K562 (cell line): ENCODE measurements around the gene DCLK2. TPM values are rescaled to one million over a fixed set of nuclear protein-coding genes. Genes with fewer than 3 reads are reported as not detected.

ENCODE experiments used
- ADNP ChIP-seq: fragments of 200-800 bp; sonication (Bioruptor generic); IDR thresholded peaks from 2 replicates; pipeline ENCODE4 v1.6.1; 2016; ENCODE audit warnings: missing genetic modification characterization, missing compliant biosample characterization
- ATF1 ChIP-seq, 2 experiments: fragments of 450-650 bp in 1 of 2; IDR thresholded peaks; 2 replicates each; pipeline ENCODE4 v1.6.1; 2016; ENCODE audit warnings: missing compliant biosample characterization in 1 of 2, missing genetic modification characterization in 1 of 2
- BRD9 ChIP-seq: fragments of 450-650 bp; IDR thresholded peaks from 2 replicates; pipeline ENCODE4 v1.6.1; 2018; ENCODE audit warnings: low read depth; ENCODE audit not compliant: partially characterized antibody
- CREM ChIP-seq: IDR thresholded peaks from 2 replicates; pipeline ENCODE4 v1.6.1; 2014; ENCODE audit warnings: antibody characterized with exemption, low read depth
- FOS ChIP-seq: IDR thresholded peaks from 3 replicates; pipeline ENCODE4 v1.6.1; 2011; ENCODE audit not compliant: insufficient read length; ENCODE audit errors: extremely low read depth
- FOXA3 ChIP-seq, 2 experiments: fragments of 450-650 bp in 1 of 2; sonication (generic) in 1 of 2; formaldehyde crosslinking; IDR thresholded peaks in 1 of 2; conservative IDR thresholded peaks in 1 of 2; 2 replicates each; pipeline versions ENCODE4 v1.4.0 to v1.8.0; 2020 to 2022; ENCODE audit warnings: mild to moderate bottlenecking in 2 of 2, missing genetic modification reagents in 1 of 2
- HMG20A ChIP-seq: fragments of 450-650 bp; formaldehyde crosslinking; conservative IDR thresholded peaks from 2 replicates; pipeline ENCODE4 v1.4.0; 2020; ENCODE audit warnings: mild to moderate bottlenecking, mixed read lengths
- L3MBTL2 ChIP-seq: fragments of 450-650 bp; IDR thresholded peaks from 2 replicates; pipeline ENCODE4 v1.6.1; 2016; ENCODE audit warnings: mild to moderate bottlenecking, moderate library complexity
- MTA3 ChIP-seq: fragments of 450-650 bp; formaldehyde crosslinking; IDR thresholded peaks from 2 replicates; pipeline ENCODE4 v1.6.1; 2017; ENCODE audit warnings: mild to moderate bottlenecking, borderline replicate concordance
- PPARD ChIP-seq: fragments of 250-450 bp; sonication (Bioruptor Pico); IDR thresholded peaks from 2 replicates; pipeline ENCODE4 v1.8.0; 2022; ENCODE audit warnings: inconsistent platforms, mild to moderate bottlenecking, moderate library complexity
- SMARCA5 ChIP-seq: fragments of 450-650 bp; IDR thresholded peaks from 2 replicates; pipeline ENCODE4 v1.6.1; 2016
- TFAM ChIP-seq: fragments of 250-450 bp; sonication (Bioruptor Pico); conservative IDR thresholded peaks from 2 replicates; pipeline ENCODE4 v1.5.0; 2021; ENCODE audit warnings: mild to moderate bottlenecking, moderate library complexity
- TRIM24 ChIP-seq, 2 experiments: fragments of 450-650 bp; IDR thresholded peaks; 2 replicates each; pipeline ENCODE4 v1.6.1; 2016
- XRCC3 ChIP-seq: fragments of 450-650 bp; IDR thresholded peaks from 2 replicates; pipeline ENCODE4 v1.6.1; 2017; ENCODE audit warnings: mild to moderate bottlenecking, moderate library complexity
- ZNF124 ChIP-seq: sonication (generic); formaldehyde crosslinking; IDR thresholded peaks from 2 replicates; pipeline ENCODE4 v1.8.1; 2022; ENCODE audit warnings: missing genetic modification reagents
- ZNF766 ChIP-seq: fragments of 200-800 bp; sonication (Bioruptor generic); conservative IDR thresholded peaks from 2 replicates; pipeline ENCODE4 v1.6.1; 2016; ENCODE audit warnings: missing genetic modification characterization, missing compliant biosample characterization
- polyA plus RNA-seq, 8 experiments: library from polyadenylated mRNA; depleted of rRNA in 4 of 8; stranded (reverse) in 5 of 8; unstranded in 3 of 8; fragments of >200 nt; fragmentation: Nextera tagmentation in 2 of 8; fragmentation: Illumina TruSeq in 1 of 8; extraction: Ambion mirVana in 2 of 8; extraction: Trizol in 1 of 8; gene quantifications; 2 replicates each; pipeline versions ENCODE4 v1.2.1 to v1.2.3, GENCODE V29; 2011 to 2014; ENCODE audit warnings: inconsistent platforms in 1 of 8, missing spikeins in 1 of 8
- total RNA-seq, 7 experiments: library from RNA; depleted of rRNA in 6 of 7; stranded (reverse); fragments of >200 nt in 6 of 7; fragmentation: Illumina TruSeq in 2 of 7; extraction: Trizol in 2 of 7; gene quantifications; 2 replicates each; pipeline versions ENCODE4 v1.2.1 to v1.2.3, GENCODE V29; 2011 to 2021; ENCODE audit warnings: low replicate concordance in 1 of 7
- TF ChIP-seq, protein P1 (sequence below): fragments of 250-450 bp; sonication (Bioruptor Pico); IDR thresholded peaks from 2 replicates; pipeline ENCODE4 v1.6.1; 2021; ENCODE audit warnings: mild to moderate bottlenecking
- TF ChIP-seq, protein P2 (sequence below): fragments of 250-450 bp; sonication (Bioruptor Pico); IDR thresholded peaks from 2 replicates; pipeline ENCODE4 v1.4.0; 2020
- TF ChIP-seq, protein P3 (sequence below): sonication (generic); formaldehyde crosslinking; IDR thresholded peaks from 2 replicates; pipeline ENCODE4 v1.8.1; 2022; ENCODE audit warnings: missing genetic modification reagents
- TF ChIP-seq, protein P4 (sequence below): fragments of 450-650 bp; IDR thresholded peaks from 2 replicates; pipeline ENCODE4 v1.6.1; 2017; ENCODE audit warnings: mild to moderate bottlenecking, moderate library complexity
- TF ChIP-seq, protein P5 (sequence below): fragments of 450-650 bp; formaldehyde crosslinking; IDR thresholded peaks from 2 replicates; pipeline ENCODE4 v1.4.0; 2022; ENCODE audit warnings: missing genetic modification characterization

DCLK2 gene
- total and polyA plus RNA-seq, 9 of the 15 experiments (the other 6 are each of a cell fraction or from before 2014, with no cell fraction given), result not detected

DNA sequence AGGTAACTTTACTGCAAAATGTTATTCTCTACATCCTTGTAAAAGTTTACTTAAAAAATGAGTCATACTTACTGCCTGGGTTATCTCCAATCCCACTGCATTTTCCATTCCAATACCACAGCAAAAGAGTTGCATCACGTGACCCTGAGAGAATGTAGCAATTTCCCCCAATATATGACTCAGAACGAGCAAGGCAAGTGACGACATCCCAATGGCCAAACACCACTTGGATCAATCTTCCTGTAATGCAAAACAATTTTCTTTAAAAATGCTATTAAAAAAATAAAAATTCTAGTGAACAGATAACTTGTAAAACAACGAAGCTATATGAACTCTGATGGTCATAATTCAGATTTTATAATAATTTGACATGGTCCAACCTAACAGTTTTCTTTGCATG, 224.3 kb downstream of the DCLK2 start (continued):
- TF ChIP-seq, protein P1, sequence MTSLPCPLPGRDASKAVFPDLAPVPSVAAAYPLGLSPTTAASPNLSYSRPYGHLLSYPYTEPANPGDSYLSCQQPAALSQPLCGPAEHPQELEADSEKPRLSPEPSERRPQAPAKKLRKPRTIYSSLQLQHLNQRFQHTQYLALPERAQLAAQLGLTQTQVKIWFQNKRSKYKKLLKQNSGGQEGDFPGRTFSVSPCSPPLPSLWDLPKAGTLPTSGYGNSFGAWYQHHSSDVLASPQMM (CRISPR knock-in tag), result no peak
- TF ChIP-seq FOXA3 (CRISPR knock-in tag; conservative IDR thresholded peaks at IDR 0.05 in 1 of 2, IDR thresholded peaks at IDR 0.05 in 1 of 2) (0 out of 4 replicates have a peak, but pooled peaks of 1 of the 2 experiments have one; percentile 21), CREM (peak; percentile 52; the same call in 1 of the 2 replicates), TRIM24 (IDR thresholded peaks at IDR 0.05) (peak; percentile 93 to 96), MTA3 (no peak), XRCC3 (no peak), ZNF766 (CRISPR knock-in tag) (0 out of 2 replicates have a peak, but pooled peaks have one; percentile 19), ATF1 (CRISPR knock-in tag; IDR thresholded peaks at IDR 0.05) (no peak), ATF1 (tag; IDR thresholded peaks at IDR 0.05) (peak; percentile 57), PPARD (CRISPR knock-in tag) (no peak), SMARCA5 (no peak), FOS (peak; percentile 68), HMG20A (CRISPR knock-in tag) (no peak), BRD9 (peak; percentile 71), ZNF124 (no peak), TFAM (CRISPR knock-in tag) (no peak), ADNP (peak; percentile 72), L3MBTL2 (0 out of 2 replicates have a peak, but pooled peaks have one; percentile 35)
- TF ChIP-seq, protein P2, sequence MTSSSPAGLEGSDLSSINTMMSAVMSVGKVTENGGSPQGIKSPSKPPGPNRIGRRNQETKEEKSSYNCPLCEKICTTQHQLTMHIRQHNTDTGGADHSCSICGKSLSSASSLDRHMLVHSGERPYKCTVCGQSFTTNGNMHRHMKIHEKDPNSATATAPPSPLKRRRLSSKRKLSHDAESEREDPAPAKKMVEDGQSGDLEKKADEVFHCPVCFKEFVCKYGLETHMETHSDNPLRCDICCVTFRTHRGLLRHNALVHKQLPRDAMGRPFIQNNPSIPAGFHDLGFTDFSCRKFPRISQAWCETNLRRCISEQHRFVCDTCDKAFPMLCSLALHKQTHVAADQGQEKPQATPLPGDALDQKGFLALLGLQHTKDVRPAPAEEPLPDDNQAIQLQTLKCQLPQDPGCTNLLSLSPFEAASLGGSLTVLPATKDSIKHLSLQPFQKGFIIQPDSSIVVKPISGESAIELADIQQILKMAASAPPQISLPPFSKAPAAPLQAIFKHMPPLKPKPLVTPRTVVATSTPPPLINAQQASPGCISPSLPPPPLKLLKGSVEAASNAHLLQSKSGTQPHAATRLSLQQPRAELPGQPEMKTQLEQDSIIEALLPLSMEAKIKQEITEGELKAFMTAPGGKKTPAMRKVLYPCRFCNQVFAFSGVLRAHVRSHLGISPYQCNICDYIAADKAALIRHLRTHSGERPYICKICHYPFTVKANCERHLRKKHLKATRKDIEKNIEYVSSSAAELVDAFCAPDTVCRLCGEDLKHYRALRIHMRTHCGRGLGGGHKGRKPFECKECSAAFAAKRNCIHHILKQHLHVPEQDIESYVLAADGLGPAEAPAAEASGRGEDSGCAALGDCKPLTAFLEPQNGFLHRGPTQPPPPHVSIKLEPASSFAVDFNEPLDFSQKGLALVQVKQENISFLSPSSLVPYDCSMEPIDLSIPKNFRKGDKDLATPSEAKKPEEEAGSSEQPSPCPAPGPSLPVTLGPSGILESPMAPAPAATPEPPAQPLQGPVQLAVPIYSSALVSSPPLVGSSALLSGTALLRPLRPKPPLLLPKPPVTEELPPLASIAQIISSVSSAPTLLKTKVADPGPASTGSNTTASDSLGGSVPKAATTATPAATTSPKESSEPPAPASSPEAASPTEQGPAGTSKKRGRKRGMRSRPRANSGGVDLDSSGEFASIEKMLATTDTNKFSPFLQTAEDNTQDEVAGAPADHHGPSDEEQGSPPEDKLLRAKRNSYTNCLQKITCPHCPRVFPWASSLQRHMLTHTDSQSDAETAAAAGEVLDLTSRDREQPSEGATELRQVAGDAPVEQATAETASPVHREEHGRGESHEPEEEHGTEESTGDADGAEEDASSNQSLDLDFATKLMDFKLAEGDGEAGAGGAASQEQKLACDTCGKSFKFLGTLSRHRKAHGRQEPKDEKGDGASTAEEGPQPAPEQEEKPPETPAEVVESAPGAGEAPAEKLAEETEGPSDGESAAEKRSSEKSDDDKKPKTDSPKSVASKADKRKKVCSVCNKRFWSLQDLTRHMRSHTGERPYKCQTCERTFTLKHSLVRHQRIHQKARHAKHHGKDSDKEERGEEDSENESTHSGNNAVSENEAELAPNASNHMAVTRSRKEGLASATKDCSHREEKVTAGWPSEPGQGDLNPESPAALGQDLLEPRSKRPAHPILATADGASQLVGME (CRISPR knock-in tag), result no peak
- TF ChIP-seq, protein P3, sequence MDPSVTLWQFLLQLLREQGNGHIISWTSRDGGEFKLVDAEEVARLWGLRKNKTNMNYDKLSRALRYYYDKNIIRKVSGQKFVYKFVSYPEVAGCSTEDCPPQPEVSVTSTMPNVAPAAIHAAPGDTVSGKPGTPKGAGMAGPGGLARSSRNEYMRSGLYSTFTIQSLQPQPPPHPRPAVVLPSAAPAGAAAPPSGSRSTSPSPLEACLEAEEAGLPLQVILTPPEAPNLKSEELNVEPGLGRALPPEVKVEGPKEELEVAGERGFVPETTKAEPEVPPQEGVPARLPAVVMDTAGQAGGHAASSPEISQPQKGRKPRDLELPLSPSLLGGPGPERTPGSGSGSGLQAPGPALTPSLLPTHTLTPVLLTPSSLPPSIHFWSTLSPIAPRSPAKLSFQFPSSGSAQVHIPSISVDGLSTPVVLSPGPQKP (CRISPR knock-in tag), result no peak
- TF ChIP-seq, protein P4, sequence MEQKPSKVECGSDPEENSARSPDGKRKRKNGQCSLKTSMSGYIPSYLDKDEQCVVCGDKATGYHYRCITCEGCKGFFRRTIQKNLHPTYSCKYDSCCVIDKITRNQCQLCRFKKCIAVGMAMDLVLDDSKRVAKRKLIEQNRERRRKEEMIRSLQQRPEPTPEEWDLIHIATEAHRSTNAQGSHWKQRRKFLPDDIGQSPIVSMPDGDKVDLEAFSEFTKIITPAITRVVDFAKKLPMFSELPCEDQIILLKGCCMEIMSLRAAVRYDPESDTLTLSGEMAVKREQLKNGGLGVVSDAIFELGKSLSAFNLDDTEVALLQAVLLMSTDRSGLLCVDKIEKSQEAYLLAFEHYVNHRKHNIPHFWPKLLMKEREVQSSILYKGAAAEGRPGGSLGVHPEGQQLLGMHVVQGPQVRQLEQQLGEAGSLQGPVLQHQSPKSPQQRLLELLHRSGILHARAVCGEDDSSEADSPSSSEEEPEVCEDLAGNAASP, result no peak
- TF ChIP-seq, protein P5, sequence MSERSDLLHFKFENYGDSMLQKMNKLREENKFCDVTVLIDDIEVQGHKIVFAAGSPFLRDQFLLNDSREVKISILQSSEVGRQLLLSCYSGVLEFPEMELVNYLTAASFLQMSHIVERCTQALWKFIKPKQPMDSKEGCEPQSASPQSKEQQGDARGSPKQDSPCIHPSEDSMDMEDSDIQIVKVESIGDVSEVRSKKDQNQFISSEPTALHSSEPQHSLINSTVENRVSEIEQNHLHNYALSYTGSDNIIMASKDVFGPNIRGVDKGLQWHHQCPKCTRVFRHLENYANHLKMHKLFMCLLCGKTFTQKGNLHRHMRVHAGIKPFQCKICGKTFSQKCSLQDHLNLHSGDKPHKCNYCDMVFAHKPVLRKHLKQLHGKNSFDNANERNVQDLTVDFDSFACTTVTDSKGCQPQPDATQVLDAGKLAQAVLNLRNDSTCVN (CRISPR knock-in tag), result no peak
